ENCODE measurements around the gene SMCR8.
"Not testable (repeated sequence)": the region's sequence is repeated elsewhere in the genome, so short reads cannot be mapped to it uniquely, and the experiment has no call there.

DNA sequence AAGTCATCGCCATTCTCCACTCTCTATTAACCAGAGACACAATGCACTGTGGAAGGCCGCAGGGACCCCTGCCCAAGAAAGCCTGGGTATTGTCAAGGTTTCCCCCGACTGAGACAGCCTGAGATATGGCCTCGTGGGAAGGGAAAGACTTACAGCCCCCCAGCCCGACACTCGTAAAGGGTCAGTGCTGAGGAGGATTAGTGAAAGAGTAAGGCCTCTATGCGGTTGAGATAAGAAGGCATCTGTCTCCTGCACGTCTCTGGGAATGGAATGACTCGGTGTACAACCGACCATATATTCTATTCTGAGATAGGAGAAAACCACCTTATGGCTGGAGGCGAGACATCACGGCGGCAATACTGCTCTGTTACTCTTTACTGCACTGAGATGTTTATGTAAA is 11.9 kb upstream of the SMCR8 start:
- TF ChIP-seq, protein P1, sequence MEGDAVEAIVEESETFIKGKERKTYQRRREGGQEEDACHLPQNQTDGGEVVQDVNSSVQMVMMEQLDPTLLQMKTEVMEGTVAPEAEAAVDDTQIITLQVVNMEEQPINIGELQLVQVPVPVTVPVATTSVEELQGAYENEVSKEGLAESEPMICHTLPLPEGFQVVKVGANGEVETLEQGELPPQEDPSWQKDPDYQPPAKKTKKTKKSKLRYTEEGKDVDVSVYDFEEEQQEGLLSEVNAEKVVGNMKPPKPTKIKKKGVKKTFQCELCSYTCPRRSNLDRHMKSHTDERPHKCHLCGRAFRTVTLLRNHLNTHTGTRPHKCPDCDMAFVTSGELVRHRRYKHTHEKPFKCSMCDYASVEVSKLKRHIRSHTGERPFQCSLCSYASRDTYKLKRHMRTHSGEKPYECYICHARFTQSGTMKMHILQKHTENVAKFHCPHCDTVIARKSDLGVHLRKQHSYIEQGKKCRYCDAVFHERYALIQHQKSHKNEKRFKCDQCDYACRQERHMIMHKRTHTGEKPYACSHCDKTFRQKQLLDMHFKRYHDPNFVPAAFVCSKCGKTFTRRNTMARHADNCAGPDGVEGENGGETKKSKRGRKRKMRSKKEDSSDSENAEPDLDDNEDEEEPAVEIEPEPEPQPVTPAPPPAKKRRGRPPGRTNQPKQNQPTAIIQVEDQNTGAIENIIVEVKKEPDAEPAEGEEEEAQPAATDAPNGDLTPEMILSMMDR (IDR thresholded peaks at IDR 0.05): not testable (repeated sequence)
- TF ChIP-seq EP300, POLR2AphosphoS5, POLR2A (IDR thresholded peaks at IDR 0.05): not testable (repeated sequence)
